Endothelial cell of umbilical vein (primary cell): ENCODE results near the gene HMGN2. TPM values are rescaled to one million over a fixed set of nuclear protein-coding genes. Genes with fewer than 3 reads are reported as not detected.

Experiments
- BruUV-seq: library from RNA; stranded (reverse); fragments of 400-500 nt; replicated peaks from 2 replicates; lab custom pipeline; 2021; lab: Mats Ljungman, UMichigan
- CTCF ChIA-PET: fragments of 300-600, 350-600 bp; sonication (Branson Sonifier 250); formaldehyde crosslinking; loops from one replicate; lab custom pipeline; 2021; ENCODE audit warnings: antibody characterized with exemption, inconsistent platforms; lab: Charles Lee
- POLR2A ChIA-PET: fragments of 300-600, 350-600 bp; sonication (Branson Sonifier 250); formaldehyde crosslinking; loops from one replicate; lab custom pipeline; 2021; ENCODE audit warnings: antibody characterized with exemption, inconsistent platforms; lab: Charles Lee
- DNase-seq: peaks from one replicate; pipeline ENCODE4 v3.0.0-alpha.2; 2011; ENCODE audit warnings: low read depth, low spot score
- FAIRE-seq: peaks from 2 replicates; lab custom pipeline; 2011; peaks lifted over from hg19 to GRCh38; lab: Jason Lieb, UNC
- H2AFZ ChIP-seq: 2 replicates; pipeline ENCODE4 v1.6.0; 2012; ENCODE audit warnings: low read depth, low read length, control low read depth, inconsistent platforms
- H3K27ac ChIP-seq: 2 replicates; pipeline ENCODE4 v1.5.1; 2011; ENCODE audit warnings: low read depth, mild to moderate bottlenecking, control low read depth, low read length, moderate library complexity; ENCODE audit not compliant: insufficient read depth
- H3K27me3 ChIP-seq, 2 experiments: 2 replicates each; pipeline versions ENCODE4 v1.6.0 to v1.6.1; 2011; ENCODE audit warnings: low read length in 2 of 2, mixed read lengths in 1 of 2; ENCODE audit not compliant: control insufficient read depth in 2 of 2, insufficient read depth in 2 of 2
- H3K36me3 ChIP-seq, 2 experiments: 2 replicates in 1 of 2; 3 replicates in 1 of 2; pipeline ENCODE4 v1.5.1; 2011; ENCODE audit warnings: low read length in 2 of 2, mild to moderate bottlenecking in 1 of 2, moderate library complexity in 1 of 2; ENCODE audit not compliant: control insufficient read depth in 2 of 2, insufficient read depth in 2 of 2; ENCODE audit errors: extremely low read depth in 1 of 2
- H3K4me1 ChIP-seq: 3 replicates; pipeline ENCODE4 v1.5.1; 2011; ENCODE audit warnings: mild to moderate bottlenecking, low read length; ENCODE audit not compliant: control insufficient read depth, insufficient read depth; ENCODE audit errors: extremely low read depth
- H3K4me2 ChIP-seq: 2 replicates; pipeline ENCODE4 v1.6.1; 2011; ENCODE audit warnings: low read length, control low read depth, mixed read lengths; ENCODE audit not compliant: insufficient read depth
- H3K4me3 ChIP-seq, 3 experiments: fragments of 200-600 bp in 1 of 3; sonication (generic), shearing (Covaris generic) in 1 of 3; replicated peaks in 1 of 3; 2 replicates each; pipeline ENCODE4 v1.5.1; 2011 to 2016; ENCODE audit warnings: control low read depth in 3 of 3, low read length in 3 of 3, mild to moderate bottlenecking in 2 of 3, inconsistent platforms in 1 of 3, low read depth in 1 of 3, moderate library complexity in 1 of 3; ENCODE audit not compliant: insufficient read depth in 1 of 3
- H3K79me2 ChIP-seq: 2 replicates; pipeline ENCODE4 v1.6.0; 2012; ENCODE audit warnings: low read length, inconsistent platforms; ENCODE audit not compliant: control insufficient read depth, insufficient read depth
- H3K9ac ChIP-seq: replicated peaks from 2 replicates; pipeline ENCODE3; 2011; ENCODE audit warnings: low read length, control low read depth; ENCODE audit not compliant: insufficient read depth; ENCODE audit errors: extremely low read depth
- H3K9me1 ChIP-seq: replicated peaks from 3 replicates; pipeline ENCODE4 v1.6.0; 2011; ENCODE audit warnings: mild to moderate bottlenecking, low read length; ENCODE audit not compliant: control insufficient read depth, insufficient read depth; ENCODE audit errors: extremely low read depth
- H3K9me3 ChIP-seq: replicated peaks from 2 replicates; pipeline ENCODE4 v1.5.1; 2012; ENCODE audit warnings: low read length, inconsistent platforms; ENCODE audit not compliant: control insufficient read depth, insufficient read depth
- H4K20me1 ChIP-seq: replicated peaks from 2 replicates; pipeline ENCODE3; 2011; ENCODE audit warnings: mild to moderate bottlenecking, low read length; ENCODE audit not compliant: control insufficient read depth, insufficient read depth; ENCODE audit errors: extremely low read depth
- FOS ChIP-seq: IDR thresholded peaks from 2 replicates; pipeline ENCODE4 v1.6.1; 2011; ENCODE audit warnings: mild to moderate bottlenecking, low read length, moderate library complexity, borderline replicate concordance; ENCODE audit not compliant: insufficient read depth
- GATA2 ChIP-seq: IDR thresholded peaks from 2 replicates; pipeline ENCODE4 v1.7.0; 2011; ENCODE audit warnings: low read depth, mild to moderate bottlenecking, moderate library complexity, mixed read lengths, low read length; ENCODE audit not compliant: insufficient read length, insufficient read depth
- MYC ChIP-seq: IDR thresholded peaks from one replicate; pipeline ENCODE4 v1.6.1; 2011; ENCODE audit warnings: mild to moderate bottlenecking, low read depth, low read length
- POLR2A ChIP-seq: IDR thresholded peaks from 2 replicates; pipeline ENCODE4 v1.6.1; 2012; ENCODE audit warnings: low read depth, mild to moderate bottlenecking, control low read depth, low read length
- POLR2AphosphoS5 ChIP-seq: IDR thresholded peaks from 2 replicates; pipeline ENCODE4 v1.6.1; 2012; ENCODE audit warnings: low read depth, mild to moderate bottlenecking, control low read depth, low read length, moderate library complexity; ENCODE audit not compliant: insufficient read depth
- dilution Hi-C: fragments of 300-500 bp; cut with MboI; formaldehyde crosslinking; loops from one replicate; pipeline ENCODE4 v1.15.0; 2019; ENCODE audit warnings: low sequenced_read_pairs; ENCODE audit not compliant: extremely low pct_ligation_motif_present
- intact Hi-C: fragments of 100-400 bp; cut with micrococcal nuclease; formaldehyde crosslinking; loops from one replicate; pipeline ENCODE4 v1.10.0; 2022
- polyA plus RNA-seq, 4 experiments: library from polyadenylated mRNA; depleted of rRNA in 3 of 4; stranded (reverse) in 3 of 4; unstranded in 1 of 4; fragments of >200 nt; gene quantifications; 2 replicates each; pipeline versions ENCODE4 v1.2.1 to v1.2.3, GENCODE V29; 2011 to 2012; ENCODE audit warnings: missing spikeins in 1 of 4
- total RNA-seq: library from RNA; stranded (reverse); gene quantifications from 2 replicates; pipeline ENCODE4 v1.2.3, GENCODE V29; 2021
- TF ChIP-seq, protein P1 (sequence below): IDR thresholded peaks from 2 replicates; pipeline ENCODE4 v1.6.1; 2011; ENCODE audit not compliant: insufficient read depth, insufficient read length
- TF ChIP-seq, protein P2 (sequence below), 2 donors: IDR thresholded peaks; 1 replicate in 1 of 2; 2 replicates in 1 of 2; pipeline ENCODE4 v1.5.1; 2011; ENCODE audit warnings: low read length in 2 of 2, mild to moderate bottlenecking in 2 of 2, moderate library complexity in 2 of 2, control low read depth in 1 of 2, inconsistent platforms in 1 of 2, low read depth in 1 of 2; ENCODE audit not compliant: insufficient read depth in 1 of 2; ENCODE audit errors: extremely low read depth in 1 of 2

Gene HMGN2
- total and polyA plus RNA-seq, 2 donors (not counting 3 experiments of a cell fraction or from before 2014, with no cell fraction given): 240 to 580 TPM

DNA sequence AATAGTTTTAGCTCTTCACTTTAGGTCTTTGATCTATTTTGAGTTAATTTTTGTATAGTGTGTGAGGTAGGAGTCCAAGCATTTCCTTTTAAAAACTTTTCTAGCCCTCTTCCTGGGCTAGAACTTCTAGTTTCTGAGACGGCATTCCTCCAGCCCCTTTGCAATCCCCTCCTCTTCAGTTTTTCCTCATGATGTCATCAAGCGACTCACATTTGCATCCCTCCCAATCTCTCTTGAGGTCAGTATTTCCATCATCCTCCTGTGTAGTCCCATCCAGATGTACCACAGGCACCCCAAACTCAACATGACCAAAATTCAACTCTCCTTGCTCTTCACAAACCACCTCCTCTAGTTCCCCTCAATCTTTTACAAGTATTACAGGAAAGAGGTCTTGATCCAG is 10.7 kb downstream of the HMGN2 start:
- FAIRE-seq: no peak
- TF ChIP-seq, protein P1, sequence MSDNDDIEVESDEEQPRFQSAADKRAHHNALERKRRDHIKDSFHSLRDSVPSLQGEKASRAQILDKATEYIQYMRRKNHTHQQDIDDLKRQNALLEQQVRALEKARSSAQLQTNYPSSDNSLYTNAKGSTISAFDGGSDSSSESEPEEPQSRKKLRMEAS: no peak
- TF ChIP-seq, protein P2, sequence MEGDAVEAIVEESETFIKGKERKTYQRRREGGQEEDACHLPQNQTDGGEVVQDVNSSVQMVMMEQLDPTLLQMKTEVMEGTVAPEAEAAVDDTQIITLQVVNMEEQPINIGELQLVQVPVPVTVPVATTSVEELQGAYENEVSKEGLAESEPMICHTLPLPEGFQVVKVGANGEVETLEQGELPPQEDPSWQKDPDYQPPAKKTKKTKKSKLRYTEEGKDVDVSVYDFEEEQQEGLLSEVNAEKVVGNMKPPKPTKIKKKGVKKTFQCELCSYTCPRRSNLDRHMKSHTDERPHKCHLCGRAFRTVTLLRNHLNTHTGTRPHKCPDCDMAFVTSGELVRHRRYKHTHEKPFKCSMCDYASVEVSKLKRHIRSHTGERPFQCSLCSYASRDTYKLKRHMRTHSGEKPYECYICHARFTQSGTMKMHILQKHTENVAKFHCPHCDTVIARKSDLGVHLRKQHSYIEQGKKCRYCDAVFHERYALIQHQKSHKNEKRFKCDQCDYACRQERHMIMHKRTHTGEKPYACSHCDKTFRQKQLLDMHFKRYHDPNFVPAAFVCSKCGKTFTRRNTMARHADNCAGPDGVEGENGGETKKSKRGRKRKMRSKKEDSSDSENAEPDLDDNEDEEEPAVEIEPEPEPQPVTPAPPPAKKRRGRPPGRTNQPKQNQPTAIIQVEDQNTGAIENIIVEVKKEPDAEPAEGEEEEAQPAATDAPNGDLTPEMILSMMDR (IDR thresholded peaks at IDR 0.05; ENCODE audit: extremely low read depth in 1 of 2, insufficient read depth in 1 of 2, low read depth in 1 of 2, low read length in 2 of 2): no peak
- TF ChIP-seq MYC (no peak), FOS (no peak), GATA2 (no peak), POLR2A (no peak), POLR2AphosphoS5 (no peak)
- BruUV-seq: no TSS peak
- Histone ChIP-seq H3K4me3 (no peak overlapping the region), H3K27ac (no peak overlapping the region), H4K20me1 (no peaks in the 10 kb centered on the region), H2AFZ (no peak overlapping the region), H3K4me2 (no peak overlapping the region), H3K9me1 (no peaks in the 10 kb centered on the region), H3K36me3 (no peaks in the 10 kb centered on the region), H3K27me3 (no peaks in the 10 kb centered on the region), H3K9me3 (no peaks in the 10 kb centered on the region), H3K9ac (no peak overlapping the region), H3K79me2 (no peaks in the 10 kb centered on the region), H3K4me1 (peaks cover 4% of the 10 kb centered on the region)
- POLR2A ChIA-PET: no interaction called here
- no peak for DNase-seq
- dilution Hi-C loops: no loop called here
- intact Hi-C loops: no loop called here
- CTCF ChIA-PET: no interaction called here
